ENCODE measurements around the gene HOXD9.

Gene HOXD9

DNA sequence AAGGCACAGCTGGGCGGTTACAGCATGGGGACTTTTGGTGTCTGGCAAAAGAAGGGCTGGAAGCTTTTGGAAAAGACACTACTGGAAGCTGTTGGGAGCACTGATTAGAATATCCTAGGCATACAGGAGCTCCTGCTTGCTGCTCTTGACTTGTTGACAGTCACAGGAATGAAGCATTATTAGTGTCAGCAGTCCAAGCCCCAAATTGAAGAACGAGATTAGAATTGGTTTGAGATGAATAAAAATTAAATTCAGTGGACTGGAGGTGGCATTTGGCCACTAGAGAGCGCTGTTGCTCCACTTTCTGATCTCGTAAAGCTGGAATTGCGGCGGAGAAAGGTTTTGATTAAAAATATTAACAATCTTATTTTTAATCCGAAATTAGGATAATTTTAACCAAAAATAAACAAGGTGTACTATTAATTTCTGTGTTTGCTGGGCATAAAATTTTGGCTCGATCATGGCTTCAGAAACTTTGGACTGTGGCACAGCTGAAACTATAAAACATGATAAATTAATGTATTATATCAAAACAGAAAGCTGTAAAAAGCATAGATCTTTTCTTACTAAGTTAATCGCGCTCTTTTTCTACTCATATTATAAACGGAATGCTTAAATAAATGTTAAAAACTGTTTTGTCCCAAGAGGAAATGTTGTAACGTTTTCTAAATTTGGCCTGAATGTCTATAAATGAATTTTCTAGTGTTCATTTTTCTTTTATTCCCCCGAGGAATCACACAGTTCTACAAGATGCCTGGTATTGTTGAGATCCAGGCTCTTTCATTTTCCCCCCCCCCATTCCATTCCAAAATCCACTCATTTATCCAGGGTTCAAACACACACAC is 4.6 kb downstream of the HOXD9 start:
- peak; percentile 42 to 72 for DNase-seq

DNA sequence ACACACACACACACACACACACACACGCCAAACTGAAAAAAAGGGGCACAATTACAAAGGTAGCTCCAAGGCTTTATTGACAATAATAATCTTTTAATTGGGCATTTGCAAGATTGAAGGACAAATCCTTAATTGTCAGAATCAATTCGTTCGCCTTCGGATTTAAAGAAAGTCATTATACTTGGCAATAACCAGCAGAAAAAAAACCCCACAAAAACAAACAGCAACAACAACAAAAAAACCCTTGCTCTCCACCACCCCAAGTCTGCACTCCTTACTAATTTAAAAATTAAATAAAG is 5.2 kb downstream of the HOXD9 start:
- no peak for DNase-seq

DNA sequence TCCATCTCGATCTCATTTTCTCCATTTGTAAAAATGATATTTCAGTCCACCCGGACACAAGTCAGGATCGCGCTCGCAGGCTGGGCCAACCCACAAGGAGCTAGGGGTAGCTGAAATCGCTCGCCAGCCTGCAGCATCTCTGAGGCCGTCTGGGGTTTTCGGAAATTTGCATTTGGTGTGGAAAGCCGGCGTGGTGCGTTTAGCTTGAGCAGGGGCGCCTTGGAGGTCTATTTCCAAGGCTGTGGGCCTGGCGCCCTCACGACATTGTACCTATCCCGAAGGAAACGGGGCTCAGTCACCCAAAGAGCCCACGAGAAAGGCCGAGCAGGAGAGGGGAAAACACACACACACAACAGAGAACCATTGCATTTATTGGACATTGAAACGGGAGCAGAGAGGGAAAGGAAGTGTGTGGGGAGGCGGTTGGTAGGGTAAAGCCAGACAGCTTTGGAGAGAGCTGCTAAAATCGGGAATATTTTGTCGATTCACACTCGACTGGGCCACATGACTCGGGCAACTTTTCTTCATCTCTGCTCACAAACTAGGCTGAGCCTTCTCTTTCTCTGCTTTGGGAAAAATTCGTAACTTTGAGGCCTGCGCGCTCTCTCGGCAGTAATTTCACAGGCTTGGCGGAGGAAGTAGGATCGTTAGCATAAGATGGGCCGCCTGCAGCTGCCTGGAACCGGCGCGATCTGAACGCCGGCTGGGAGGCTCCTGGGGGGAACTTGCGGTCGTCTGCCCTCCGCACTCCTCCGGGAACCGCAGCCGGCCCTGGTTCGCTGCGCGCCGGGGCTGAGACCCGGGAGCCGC is 5.9 kb downstream of the HOXD9 start:
- DNase-seq = no peak

DNA sequence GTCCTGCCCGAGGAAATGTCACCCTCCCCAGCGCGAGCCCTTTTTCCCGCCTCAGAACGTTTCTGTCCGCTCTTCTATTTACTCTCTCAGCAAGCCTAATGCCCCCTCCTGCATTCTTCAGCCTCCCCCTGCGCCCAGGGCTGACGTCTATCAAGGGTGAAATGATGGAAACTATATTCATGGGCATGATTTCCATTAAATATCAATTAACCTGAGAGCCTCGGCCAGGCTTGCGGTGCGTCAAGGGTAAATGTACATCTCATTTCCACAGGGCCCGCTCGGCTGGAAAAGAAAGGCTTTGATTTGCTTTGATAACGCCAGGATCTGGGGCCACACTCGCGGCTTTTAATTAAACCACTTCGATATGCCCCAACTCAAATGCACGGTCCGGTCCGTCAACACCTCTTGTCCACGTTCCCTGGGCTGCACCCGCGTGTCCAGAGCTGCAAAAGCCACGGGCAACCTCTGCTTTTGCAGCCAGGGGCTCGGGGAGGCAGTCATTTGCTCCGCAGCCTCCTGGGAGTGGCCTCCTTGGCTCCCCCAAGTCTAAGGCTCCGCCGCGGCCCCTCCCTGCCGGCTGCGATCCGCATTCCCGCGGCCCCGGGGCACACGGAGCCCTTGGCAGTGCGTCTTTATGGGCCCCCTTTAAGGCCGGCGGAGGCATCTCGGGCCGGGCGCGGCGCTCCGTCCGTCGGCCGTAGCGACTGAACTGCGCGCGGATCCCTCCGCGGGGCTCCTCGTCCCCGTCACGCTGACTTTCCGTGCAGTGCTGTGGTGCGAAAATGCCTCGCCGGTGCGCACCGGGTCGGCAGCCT is 6.7 kb downstream of the HOXD9 start, which contains the start of gene HOXD8:
TSS of gene HOXD8 (plus strand) at position 724 of the 815 bp plus-strand sequence. CDS start 662 bp downstream, outside the sequence.
- no peak for DNase-seq

DNA sequence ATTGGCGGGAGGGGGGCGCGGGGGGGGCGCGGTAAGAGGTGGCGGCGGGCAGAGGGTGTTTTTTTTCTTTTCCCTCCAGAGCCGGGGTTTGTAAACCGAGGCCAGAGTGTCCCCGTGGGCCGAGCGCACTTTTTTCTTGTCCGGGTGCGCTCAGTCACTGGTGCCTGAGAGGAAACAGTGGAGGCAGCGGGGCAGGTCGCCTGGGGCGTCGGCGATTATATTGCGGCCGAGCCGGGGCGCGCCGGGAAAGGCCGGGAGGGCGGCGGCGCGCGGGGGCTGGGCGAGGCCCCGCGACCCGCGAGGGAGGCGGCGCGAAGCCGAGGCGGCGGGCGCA is 7.3 kb downstream of the HOXD9 start:
- DNase-seq = no peak

DNA sequence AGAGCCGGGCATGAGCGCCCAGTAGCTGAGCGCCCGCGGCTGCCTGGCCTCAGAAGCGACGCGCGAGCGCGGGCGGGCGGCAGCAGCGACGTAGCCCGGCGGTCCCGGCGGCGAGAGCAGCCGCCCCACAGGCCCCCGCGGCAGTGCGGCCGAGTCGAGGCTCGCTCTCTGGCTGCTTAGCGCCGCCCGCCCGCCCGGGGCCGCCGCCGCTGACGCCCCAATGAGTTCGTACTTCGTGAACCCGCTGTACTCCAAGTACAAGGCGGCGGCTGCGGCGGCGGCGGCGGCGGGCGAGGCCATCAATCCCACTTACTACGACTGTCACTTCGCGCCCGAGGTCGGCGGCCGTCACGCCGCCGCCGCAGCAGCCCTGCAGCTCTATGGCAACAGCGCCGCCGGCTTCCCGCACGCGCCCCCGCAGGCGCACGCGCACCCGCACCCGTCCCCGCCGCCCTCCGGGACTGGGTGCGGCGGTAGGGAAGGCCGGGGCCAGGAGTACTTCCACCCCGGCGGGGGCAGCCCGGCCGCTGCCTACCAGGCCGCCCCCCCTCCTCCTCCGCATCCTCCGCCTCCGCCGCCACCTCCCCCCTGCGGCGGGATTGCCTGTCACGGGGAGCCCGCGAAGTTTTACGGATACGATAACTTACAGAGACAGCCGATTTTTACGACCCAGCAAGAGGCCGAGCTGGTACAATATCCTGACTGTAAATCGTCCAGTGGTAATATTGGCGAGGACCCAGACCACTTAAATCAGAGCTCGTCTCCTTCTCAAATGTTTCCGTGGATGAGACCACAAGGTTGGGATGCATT is 7.8 kb downstream of the HOXD9 start:
- no peak for DNase-seq

DNA sequence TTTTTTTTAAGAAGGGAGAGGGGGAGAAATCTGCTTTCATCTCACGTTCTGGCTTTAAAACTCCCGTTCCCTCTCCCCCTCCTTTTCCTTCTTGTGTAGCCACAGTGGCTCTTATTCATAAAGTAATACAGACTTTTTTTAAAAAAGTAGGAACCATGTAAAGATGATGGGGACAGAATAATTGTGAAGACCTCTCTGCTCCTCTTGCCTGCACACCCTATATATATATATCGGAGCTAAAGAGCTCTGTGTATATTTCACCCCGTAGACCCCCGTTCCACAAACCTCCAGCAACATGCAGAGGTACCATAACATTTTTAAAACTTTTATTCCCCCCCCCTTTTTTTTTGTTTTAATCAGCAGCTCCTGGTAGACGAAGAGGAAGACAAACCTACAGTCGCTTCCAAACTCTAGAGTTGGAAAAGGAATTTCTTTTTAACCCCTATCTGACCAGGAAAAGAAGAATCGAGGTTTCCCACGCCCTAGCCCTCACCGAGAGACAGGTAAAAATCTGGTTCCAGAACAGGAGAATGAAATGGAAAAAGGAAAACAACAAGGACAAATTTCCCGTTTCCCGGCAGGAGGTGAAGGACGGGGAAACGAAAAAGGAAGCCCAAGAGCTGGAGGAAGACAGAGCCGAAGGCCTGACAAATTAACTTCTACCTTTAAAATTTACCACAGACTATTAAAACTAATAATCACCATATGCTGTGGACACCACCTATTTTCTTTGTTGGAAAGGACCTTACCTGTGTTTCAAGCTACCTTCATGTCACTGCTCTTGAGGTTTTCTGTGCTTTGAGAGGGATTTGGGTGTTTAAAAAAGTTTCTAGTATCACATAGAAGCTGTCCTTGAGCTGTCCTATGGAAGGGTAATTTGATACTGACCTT is 8.7 kb downstream of the HOXD9 start:
- no peak for DNase-seq

DNA sequence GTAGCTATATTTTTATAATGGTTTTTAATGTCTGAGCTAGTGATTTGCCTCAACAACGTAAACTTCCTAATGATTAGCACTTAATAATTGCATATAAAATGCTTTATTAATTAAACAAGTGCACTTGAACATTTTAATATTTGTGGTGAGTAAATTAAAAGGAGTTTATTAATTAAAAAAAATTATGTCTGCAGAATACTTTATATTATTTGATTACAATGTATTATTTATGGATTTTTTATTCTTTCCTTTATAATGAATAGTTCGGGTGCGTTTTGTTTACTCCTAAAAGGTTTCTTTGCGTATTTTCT is 9.3 kb downstream of the HOXD9 start:
- no peak for DNase-seq

DNA sequence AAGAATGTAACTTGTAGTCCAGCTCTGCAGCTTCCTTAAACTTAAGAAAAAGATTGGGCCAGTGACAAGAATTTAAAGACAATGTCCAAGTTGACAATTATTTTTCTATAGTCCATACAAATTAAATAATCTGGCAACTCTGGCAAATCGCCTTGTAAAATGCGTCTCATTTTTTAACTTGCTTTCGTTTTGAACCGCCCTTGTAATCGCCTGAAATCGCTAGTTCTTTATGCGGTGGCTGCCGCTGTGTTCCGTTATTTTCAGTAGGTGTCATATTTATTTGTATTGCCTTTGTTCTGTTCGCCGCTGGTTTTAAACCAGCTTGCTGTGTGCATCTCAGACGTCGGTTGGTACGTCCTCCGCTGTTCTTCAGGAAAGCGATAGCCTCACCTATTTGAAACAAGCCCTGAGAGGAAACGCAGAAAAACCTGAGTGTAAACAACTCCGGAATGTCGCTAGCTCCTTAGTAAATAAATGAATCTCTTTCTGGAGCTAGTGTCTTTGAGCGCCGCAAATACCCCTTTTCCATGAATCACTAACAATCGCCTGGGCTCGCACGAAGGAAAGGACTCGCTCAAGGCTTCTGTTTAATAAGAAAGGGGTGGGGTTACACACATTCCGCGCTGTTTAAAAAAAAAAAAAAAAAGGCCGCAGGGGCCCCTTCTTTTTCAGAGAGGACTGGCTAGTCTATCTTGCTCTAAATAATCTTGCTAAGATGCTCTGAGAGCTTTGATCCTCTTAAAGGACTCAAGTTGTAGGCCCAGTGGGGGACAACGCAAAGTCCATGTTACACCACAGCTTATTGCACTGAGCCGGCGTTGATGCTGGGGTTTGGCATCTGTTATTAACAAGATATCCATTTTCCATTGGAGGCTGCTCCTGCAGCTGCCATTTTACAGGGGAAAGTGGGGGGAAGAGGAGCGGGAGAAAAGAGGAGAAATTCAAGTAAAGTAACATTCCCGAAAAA is 10.0 kb downstream of the HOXD9 start:
- DNase-seq = peak in 1 of 2 donors; percentile 32

DNA sequence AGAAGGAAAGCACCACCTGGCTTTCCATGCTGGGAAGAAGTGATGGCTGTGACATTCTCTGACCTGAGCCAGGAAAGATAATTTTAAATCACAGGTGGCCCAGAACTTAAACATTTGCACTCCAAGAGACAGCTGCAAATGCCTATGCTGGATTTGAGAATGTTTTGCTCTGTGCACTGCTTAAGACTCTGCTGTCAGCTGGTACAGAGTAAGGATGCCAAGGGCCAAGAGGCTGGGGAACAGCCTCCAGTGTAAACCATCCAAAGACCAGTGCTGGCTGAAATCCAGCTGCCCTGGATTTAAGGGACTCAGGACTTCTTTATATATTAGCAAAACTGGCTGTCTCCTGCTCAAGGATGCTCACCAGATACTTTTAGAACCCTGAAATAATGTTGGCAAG is 10.9 kb downstream of the HOXD9 start:
- no peak for DNase-seq

DNA sequence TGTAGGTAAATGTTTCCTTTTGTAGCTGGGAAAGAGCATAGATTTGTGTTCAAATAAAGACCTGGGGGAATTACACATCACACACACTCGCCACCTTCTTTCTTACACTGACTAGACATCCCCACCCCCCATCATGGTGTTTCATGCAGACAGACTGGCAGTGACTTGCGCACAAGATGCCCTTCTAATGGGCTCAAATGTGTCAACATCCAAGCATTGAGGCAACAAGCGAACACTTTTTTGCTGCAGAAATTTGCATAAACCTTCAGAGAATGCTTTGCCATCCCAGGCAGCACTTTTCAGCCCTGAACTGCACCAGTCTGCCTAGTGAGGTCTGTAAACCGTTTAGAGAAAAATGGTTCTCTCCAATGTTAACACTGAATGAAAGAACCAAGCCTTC is 11.5 kb downstream of the HOXD9 start:
- no peak for DNase-seq

DNA sequence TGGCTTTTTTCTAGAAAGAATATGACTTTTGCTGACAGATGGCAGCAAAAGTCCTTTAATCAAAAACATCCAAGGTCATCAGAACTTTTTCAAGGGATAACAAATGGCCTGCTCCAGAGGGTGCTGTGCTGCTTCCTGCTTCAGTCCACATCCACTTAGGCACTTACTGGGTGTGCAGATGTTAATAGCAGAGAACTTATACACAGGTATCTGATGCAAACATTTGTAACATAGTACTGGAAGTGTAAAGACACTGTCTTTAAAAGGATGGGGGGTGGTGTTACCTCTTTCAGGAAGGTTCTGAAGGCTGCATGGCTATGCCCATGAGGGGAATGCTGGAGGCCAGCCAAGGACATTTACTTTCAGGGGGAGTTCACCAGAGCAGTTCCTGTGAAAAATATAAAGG is 12.5 kb downstream of the HOXD9 start:
- no peak for DNase-seq

DNA sequence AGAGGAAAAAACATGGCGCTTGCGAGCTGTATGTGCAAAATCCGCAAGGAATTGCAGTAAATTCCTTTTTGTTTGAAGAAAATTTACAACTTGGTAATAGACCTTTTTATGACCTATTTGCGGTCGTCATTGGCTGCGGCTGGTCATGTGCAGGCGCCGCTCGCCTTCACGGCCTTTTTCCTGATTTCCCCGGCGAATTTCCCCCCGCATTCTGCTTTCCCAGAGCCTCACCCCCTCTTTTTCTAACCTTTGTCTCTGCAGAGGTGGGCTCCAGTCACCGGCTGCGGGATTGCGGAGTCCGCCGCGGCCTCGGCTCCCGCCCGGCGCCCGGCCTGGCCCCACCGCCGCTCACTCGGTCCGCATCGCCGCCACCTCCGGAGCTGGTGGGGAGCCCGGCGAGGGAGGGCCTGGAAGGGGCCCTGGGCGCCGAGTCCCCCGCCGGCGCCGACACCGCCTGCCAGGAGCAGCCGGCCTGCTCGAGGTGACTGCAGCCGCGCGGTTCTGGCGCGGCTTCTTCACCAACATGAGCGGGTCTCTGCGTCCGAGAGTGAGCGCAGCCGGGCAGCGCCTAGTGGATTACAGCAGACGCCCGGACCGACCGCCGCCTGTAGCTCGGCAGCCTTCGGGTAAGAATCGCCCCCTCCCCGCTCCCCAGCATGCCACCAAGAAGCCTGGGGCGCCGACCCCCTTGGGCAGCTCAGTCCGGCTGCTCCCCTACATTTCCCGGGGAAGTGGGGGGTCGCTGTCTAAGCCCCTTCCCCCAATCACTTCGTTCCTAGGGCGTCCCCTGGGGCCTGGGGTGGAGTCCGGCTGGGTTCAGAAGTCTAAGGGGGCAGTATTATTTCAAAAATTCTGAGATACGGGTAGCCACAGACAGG is 14.1 kb downstream of the HOXD9 start:
- DNase-seq = no peak

DNA sequence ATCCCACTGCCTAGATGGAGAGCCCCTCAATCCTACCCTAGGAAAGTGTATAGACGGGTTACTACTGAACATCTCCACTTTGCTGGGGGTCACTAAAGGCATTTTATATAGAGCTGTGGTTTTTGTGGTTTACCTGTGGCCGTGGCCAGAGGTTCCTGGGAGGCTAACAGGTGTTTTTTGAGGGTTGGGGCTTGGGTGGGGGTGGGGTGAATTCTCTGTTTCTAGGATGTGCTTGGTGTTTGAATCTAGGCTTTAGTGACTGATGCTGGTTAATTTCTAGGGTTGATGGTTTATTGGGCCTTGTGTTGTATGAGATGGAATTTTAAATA is 14.7 kb downstream of the HOXD9 start:
- DNase-seq = no peak

DNA sequence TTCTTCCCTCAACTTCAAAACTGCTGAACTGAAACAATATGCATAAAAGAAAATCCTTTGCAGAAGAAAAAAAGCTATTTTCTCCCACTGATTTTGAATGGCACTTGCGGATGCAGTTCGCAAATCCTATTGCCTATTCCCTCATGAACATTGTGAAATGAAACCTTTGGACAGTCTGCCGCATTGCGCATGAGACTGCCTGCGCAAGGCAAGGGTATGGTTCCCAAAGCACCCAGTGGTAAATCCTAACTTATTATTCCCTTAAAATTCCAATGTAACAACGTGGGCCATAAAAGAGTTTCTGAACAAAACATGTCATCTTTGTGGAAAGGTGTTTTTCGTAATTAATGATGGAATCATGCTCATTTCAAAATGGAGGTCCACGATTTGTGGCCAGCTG is 15.4 kb downstream of the HOXD9 start:
- DNase-seq = no peak

DNA sequence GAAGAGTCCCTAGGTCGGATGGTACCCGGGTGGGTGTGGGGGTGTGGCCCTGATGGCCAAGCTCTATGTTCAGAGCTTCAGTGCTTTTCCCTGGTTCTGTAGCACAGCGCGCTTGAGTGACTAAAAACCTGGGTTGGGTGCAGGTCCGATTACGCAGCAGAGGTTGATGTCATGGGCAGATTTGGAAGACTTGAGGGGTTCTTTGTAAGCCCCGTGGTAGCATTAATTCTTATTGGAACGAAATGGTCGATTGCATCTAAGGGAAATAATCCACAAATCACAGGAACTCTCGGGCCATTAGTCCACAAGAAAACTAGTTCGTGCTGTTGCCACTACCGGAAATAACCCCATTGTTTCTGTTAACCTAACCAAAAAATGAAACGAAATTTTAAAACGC is 16.0 kb downstream of the HOXD9 start:
- DNase-seq = no peak

DNA sequence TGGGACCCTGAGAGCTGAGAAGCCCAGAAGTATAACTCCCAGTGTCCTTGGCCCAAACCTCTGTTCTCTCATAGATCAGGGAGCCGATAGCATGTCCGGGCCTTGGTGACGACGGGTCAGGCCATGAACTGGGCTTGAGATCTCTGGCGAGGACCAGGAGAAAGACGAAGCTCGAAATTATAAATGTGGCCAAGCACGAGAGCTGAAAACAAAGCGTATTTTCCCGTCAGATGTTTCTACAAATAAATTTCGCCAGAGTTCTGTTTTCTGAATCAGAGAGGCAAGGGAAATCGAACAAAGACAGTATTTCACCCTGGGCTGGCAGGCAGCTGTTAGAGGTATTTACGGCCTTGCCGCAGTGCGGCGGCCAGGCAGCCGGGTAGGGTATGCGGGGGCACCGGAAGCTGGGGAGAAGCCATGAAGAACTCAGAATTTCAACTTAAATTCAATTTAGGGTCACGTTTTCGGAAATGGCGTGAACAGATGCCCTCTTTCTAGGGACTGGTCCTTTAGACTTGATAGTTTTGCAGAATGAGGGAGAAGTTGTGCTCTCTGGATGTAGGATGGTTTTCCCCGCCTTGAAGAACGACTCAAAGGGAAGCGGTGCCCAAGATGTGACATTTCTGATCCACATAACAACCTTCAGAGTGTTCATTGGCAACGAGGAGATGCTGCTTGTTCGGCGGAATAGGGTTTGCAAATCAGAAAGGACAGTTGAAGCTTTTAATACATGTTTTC is 16.6 kb downstream of the HOXD9 start:
- no peak for DNase-seq

DNA sequence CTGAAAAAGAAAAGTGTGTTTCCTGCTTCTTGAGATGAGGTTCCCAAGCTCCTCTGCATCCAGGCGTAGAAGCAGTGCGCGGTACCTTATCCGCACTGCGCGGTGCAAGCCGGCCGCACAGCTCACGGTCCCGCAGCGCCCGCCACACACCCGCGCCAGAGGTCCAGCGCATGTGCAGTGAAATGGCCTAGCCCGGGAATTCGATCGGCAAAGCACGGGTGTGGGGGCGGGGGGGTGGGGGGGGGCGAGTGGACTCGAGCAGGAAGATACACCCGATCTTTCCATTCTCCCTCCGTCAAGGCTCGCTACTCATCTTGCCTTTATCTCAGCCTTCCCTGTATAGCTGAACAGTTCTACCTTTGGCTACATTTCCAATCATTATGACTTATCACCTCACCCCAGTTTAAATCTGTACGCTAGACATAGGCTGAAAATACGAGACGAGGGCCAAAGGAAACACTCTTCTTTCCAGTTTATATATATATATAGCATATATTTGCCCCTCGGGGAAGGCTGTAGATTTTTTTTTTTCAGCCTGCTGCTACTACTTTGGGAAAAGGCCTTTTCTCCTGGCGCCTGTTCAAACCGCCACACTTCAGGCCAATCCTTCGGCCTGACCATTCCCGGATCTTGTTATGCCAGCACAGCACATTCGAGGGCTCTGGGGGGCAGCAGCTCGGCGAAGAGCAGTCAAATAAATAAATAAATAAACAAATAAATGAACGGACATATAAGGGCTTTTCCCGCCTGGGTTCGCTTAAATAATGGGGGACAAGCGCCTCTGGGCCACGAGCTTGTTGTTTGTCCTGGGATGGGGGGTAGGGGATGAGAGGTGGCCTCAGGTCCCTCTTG is 17.4 kb downstream of the HOXD9 start:
- no peak for DNase-seq

Measured in CD4-positive, alpha-beta T cell treated with Interferon alpha-2 for 1 hour (primary cell).